Gastroesophageal sphincter (tissue), 4 donors: ENCODE results near the gene RPS14. TPM values are rescaled to one million over a fixed set of nuclear protein-coding genes. Genes with fewer than 3 reads are reported as not detected.

Experiments
- ATAC-seq: fragments of 150-250 bp; one replicate; pipeline ENCODE4 v1.9.1; 2016; ENCODE audit warnings: mild to moderate bottlenecking, moderate library complexity
- H3K27ac ChIP-seq, 4 donors: fragments of 200-600 bp; sonication (generic) in 3 of 4; 1 replicate in 3 of 4; 2 replicates in 1 of 4; pipeline ENCODE4 v1.5.1; 2016 to 2019
- H3K27me3 ChIP-seq: fragments of 200-600 bp; sonication (generic); one replicate; pipeline ENCODE4 v1.5.1; 2019
- H3K36me3 ChIP-seq, 2 donors: fragments of 200-600 bp; sonication (generic); one replicate each; pipeline ENCODE4 v1.5.1; 2019; ENCODE audit warnings: control low read depth in 1 of 2
- H3K4me1 ChIP-seq, 3 donors: fragments of 200-600 bp; sonication (generic); 1 replicate in 2 of 3; 2 replicates in 1 of 3; pipeline ENCODE4 v1.5.1; 2016 to 2019; ENCODE audit warnings: control low read depth in 2 of 3
- H3K4me3 ChIP-seq, 2 donors: fragments of 200-600 bp; sonication (generic); one replicate each; pipeline ENCODE4 v1.5.1; 2019; ENCODE audit warnings: mild to moderate bottlenecking in 1 of 2, moderate library complexity in 1 of 2
- H3K9me3 ChIP-seq, 3 donors: fragments of 200-600 bp; sonication (generic); one replicate each; pipeline ENCODE4 v1.5.1; 2017 to 2019; ENCODE audit warnings: control low read depth in 2 of 3
- EP300 ChIP-seq: sonication (generic); formaldehyde crosslinking; IDR thresholded peaks from one replicate; pipeline ENCODE4 v1.6.1; 2017; ENCODE audit warnings: antibody characterized with exemption, mild to moderate bottlenecking
- POLR2A ChIP-seq, 2 donors: fragments of 450-650 bp; IDR thresholded peaks; one replicate each; pipeline ENCODE4 v1.6.1; 2017; ENCODE audit warnings: antibody characterized with exemption in 2 of 2, mild to moderate bottlenecking in 2 of 2, moderate library complexity in 1 of 2
- POLR2AphosphoS5 ChIP-seq: sonication (generic); formaldehyde crosslinking; IDR thresholded peaks from one replicate; pipeline ENCODE4 v1.6.1; 2017; ENCODE audit warnings: antibody characterized with exemption
- WGBS, 2 donors: methylation state at CpG; one replicate each; pipeline ENCODE4 v1.1.5; 2018; ENCODE audit warnings: low coverage in 1 of 2; 5-methylcytosine and 5-hydroxymethylcytosine counted together
- total RNA-seq, 4 donors: library from RNA; depleted of rRNA; stranded (reverse); fragments of >200 nt; gene quantifications; one replicate each; pipeline ENCODE4 v1.1.0, GENCODE V29; 2016
- TF ChIP-seq, protein P1 (sequence below), 4 experiments: fragments of 200-600 bp in 2 of 4; fragments of 450-650 bp in 2 of 4; sonication (generic) in 1 of 4; IDR thresholded peaks; one replicate each; pipeline ENCODE4 v1.5.1; 2017 to 2019; ENCODE audit warnings: antibody characterized with exemption in 4 of 4, mild to moderate bottlenecking in 2 of 4, moderate library complexity in 2 of 4

The RPS14 gene
- total RNA-seq, 4 donors from 2014 or later, result 1,275 to 3,828 (median 2,502) TPM

DNA sequence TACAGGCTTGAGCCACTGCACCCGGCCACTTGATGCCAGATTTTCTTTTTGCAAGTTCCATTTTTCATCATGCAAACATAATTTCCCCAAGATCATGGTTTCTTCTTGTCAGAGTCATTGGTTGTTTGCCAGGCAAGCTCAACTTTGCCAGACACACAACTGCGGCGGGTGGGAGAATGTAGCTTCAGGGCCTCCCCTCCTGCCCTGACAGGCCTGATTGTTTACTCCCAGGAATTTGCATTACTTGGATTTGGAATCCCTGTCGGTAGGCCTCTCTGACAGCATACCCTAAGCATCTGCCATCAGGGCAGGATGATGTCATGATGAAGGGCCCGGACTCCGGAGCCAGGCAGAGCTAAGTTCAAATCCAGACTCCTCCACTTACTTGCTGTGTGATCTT lies 15.1 kb downstream of the RPS14 start:
- Histone ChIP-seq H3K27me3 (no peaks in the 10 kb centered on the region), H3K27ac (no peak overlapping the region), H3K36me3 (no peaks in the 10 kb centered on the region), H3K9me3 (no peaks in the 10 kb centered on the region), H3K4me1 (peaks cover 0 to 8% (median 3%) of the 10 kb centered on the region in 3 donors), H3K4me3 (no peak overlapping the region)
- TF ChIP-seq EP300, result no peak
- TF ChIP-seq, protein P1, sequence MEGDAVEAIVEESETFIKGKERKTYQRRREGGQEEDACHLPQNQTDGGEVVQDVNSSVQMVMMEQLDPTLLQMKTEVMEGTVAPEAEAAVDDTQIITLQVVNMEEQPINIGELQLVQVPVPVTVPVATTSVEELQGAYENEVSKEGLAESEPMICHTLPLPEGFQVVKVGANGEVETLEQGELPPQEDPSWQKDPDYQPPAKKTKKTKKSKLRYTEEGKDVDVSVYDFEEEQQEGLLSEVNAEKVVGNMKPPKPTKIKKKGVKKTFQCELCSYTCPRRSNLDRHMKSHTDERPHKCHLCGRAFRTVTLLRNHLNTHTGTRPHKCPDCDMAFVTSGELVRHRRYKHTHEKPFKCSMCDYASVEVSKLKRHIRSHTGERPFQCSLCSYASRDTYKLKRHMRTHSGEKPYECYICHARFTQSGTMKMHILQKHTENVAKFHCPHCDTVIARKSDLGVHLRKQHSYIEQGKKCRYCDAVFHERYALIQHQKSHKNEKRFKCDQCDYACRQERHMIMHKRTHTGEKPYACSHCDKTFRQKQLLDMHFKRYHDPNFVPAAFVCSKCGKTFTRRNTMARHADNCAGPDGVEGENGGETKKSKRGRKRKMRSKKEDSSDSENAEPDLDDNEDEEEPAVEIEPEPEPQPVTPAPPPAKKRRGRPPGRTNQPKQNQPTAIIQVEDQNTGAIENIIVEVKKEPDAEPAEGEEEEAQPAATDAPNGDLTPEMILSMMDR (IDR thresholded peaks at IDR 0.05), result no peak
- TF ChIP-seq POLR2A (IDR thresholded peaks at IDR 0.05), result no peak
- no peak for ATAC-seq
- WGBS, 2 donors, result 0 to 24% methylated on average over 2 to 3 of the region's 6 CpGs

DNA sequence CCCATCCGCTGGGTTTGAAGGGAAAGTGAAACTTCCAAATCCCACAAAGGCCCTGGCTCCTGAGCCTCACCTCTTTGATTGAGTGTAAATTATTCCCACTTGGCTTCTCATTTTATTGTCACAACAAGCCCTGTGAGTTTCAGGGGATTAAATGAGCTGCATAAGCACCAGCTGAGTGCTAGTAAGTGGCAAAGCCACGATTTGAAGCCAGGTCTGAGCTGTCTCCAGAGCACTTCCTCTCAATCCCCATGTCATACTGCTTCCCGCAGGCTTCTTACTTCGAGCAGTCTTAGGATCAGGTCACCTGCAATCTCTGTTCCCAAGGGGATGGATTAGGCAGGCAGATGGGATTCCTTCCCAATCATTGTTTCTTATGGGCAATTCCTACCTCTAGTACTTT lies 18.0 kb downstream of the RPS14 start:
- 36 to 79% methylated on average over 3 to 4 of the region's 4 CpGs for WGBS, 2 donors
- no peak for TF ChIP-seq POLR2AphosphoS5
- TF ChIP-seq EP300, result no peak
- no peak for TF ChIP-seq POLR2A (IDR thresholded peaks at IDR 0.05)
- TF ChIP-seq, protein P1 (IDR thresholded peaks at IDR 0.05), result no peak
- H3K4me3 ChIP-seq, result no peak overlapping the region
- H3K27ac ChIP-seq, result no peak overlapping the region
- peaks cover 0 to 8% (median 3%) of the 10 kb centered on the region in 3 donors for H3K4me1 ChIP-seq
- H3K9me3 ChIP-seq, result no peaks in the 10 kb centered on the region
- H3K36me3 ChIP-seq, result no peaks in the 10 kb centered on the region
- no peaks in the 10 kb centered on the region for H3K27me3 ChIP-seq
- ATAC-seq, result no peak

GRCh38 chr5:150431048-150431447 lies 18.5 kb downstream of the RPS14 start:
- H3K36me3 ChIP-seq, result no peaks in the 10 kb centered on the region
- no peak for ATAC-seq
- no peaks in the 10 kb centered on the region for H3K27me3 ChIP-seq
- 87 to 92% methylated on average over 7 to 10 of the region's 18 CpGs for WGBS, 2 donors
- H3K9me3 ChIP-seq, result no peaks in the 10 kb centered on the region
- H3K4me3 ChIP-seq, result no peak overlapping the region
- no peak overlapping the region for H3K27ac ChIP-seq
- peaks cover 0 to 3% (median under 1%) of the 10 kb centered on the region in 3 donors for H3K4me1 ChIP-seq
- TF ChIP-seq EP300 (no peak), POLR2AphosphoS5 (no peak), POLR2A (IDR thresholded peaks at IDR 0.05) (no peak)
- TF ChIP-seq, protein P1 (IDR thresholded peaks at IDR 0.05), result no peak

- Histone ChIP-seq H3K9me3 (no peaks in the 10 kb centered on the region), H3K27ac (no peak overlapping the region), H3K36me3 (no peaks in the 10 kb centered on the region), H3K27me3 (no peaks in the 10 kb centered on the region), H3K4me1 (no peaks in the 10 kb centered on the region), H3K4me3 (no peak overlapping the region)
- WGBS, 2 donors, result 75 to 82% methylated on average over 4 of the region's 5 CpGs
- no peak for ATAC-seq
- TF ChIP-seq POLR2A (IDR thresholded peaks at IDR 0.05) (no peak), POLR2AphosphoS5 (no peak), EP300 (no peak)
- TF ChIP-seq, protein P1 (IDR thresholded peaks at IDR 0.05), result no peak
Observed at GRCh38 chr5:150429410-150429873, 20.1 kb downstream of the RPS14 start.

GRCh38 chr5:150428978-150429377 lies 20.6 kb downstream of the RPS14 start:
- no CpG with 5 or more reads among the region's 5 CpGs for WGBS, 2 donors
- H3K4me1 ChIP-seq, result no peaks in the 10 kb centered on the region
- no peak overlapping the region for H3K4me3 ChIP-seq
- no peaks in the 10 kb centered on the region for H3K36me3 ChIP-seq
- ATAC-seq, result no peak
- no peak overlapping the region for H3K27ac ChIP-seq
- H3K27me3 ChIP-seq, result no peaks in the 10 kb centered on the region
- TF ChIP-seq, protein P1 (IDR thresholded peaks at IDR 0.05), result no peak
- no peak for TF ChIP-seq EP300
- no peak for TF ChIP-seq POLR2AphosphoS5
- TF ChIP-seq POLR2A (IDR thresholded peaks at IDR 0.05), result no peak
- H3K9me3 ChIP-seq, result no peaks in the 10 kb centered on the region
